Measurements from ENCODE around the gene SDHAF1.
"Not testable (repeated sequence)": the region's sequence is repeated elsewhere in the genome, so short reads cannot be mapped to it uniquely, and the experiment has no call there.

The SDHAF1 gene

DNA sequence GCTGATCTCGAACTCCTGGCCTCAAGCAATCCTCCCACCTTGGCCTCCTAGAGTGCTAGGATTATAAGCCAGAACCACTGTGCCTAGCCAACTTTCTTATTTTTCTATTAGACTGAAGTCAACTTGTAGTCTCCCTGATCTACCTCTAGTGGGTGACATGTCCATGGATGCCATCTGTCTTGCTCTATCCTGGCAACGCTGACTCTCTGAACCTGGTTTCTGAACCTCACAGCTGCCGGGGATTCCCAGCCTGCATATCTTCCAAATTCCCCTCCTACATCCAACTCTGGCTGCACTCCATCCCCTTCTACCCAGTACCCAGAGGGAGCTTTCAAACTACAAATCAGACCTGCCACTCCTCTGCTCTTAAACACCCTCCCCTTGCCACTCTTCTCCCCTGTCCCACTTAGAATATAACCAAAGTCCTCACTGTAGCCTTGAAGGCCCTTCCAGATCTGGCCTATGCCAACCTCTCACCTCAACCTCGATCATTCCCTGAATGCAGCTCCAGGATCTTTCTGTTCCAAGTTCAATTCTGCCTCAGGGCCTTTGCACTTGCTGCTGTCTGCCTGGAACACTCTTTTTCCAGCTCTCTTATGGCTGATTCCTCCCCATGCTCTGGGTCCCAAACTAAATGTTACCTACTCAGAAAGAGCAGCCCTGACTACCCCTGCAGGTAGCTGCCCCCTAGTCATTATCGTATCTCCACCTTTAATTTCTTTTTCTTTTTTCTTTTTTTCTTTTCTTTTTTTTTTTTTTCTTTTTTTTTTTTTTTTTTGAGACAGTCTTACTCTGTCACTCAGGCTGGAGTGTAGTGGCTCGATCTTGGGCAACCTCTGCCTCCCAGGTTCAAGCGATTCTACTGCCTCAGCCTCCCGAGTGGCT, 35.5 kb downstream of the SDHAF1 start:
- no peak for DNase-seq (ENCODE audit: low spot score)
- H3K27ac ChIP-seq: no peak overlapping the region
- H3K4me3 ChIP-seq: no peak overlapping the region
- TF ChIP-seq, protein P1, sequence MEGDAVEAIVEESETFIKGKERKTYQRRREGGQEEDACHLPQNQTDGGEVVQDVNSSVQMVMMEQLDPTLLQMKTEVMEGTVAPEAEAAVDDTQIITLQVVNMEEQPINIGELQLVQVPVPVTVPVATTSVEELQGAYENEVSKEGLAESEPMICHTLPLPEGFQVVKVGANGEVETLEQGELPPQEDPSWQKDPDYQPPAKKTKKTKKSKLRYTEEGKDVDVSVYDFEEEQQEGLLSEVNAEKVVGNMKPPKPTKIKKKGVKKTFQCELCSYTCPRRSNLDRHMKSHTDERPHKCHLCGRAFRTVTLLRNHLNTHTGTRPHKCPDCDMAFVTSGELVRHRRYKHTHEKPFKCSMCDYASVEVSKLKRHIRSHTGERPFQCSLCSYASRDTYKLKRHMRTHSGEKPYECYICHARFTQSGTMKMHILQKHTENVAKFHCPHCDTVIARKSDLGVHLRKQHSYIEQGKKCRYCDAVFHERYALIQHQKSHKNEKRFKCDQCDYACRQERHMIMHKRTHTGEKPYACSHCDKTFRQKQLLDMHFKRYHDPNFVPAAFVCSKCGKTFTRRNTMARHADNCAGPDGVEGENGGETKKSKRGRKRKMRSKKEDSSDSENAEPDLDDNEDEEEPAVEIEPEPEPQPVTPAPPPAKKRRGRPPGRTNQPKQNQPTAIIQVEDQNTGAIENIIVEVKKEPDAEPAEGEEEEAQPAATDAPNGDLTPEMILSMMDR (IDR thresholded peaks at IDR 0.05): no peak

DNA sequence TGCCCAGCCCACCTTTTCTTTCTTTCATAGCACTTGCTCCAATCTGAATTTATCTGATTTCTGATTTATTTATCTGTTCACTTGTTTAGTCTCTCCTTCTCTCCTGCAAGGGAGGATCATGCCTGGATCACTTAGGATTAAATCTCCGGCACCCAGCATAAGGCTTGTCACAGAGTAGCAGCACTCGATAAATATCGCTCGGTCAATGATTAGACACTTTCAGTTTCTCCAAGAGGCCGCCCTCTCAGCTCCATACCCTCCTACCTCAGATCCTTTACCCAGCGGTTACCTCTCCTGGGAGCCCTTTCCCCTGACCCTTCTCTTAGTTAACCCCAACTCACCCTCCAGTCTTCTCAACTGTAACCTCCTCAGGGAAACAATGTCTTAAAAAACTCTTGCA, 36.3 kb downstream of the SDHAF1 start:
- no peak overlapping the region for H3K27ac ChIP-seq
- no peak for DNase-seq (ENCODE audit: low spot score)
- no peak overlapping the region for H3K4me3 ChIP-seq
- TF ChIP-seq, protein P1 (IDR thresholded peaks at IDR 0.05): no peak

- Histone ChIP-seq H3K27ac (peak within 1 kb of the TSS; percentile 68 to 87), H3K4me3 (peak within 1 kb of the TSS; percentile 90)
- DNase-seq (ENCODE audit: low spot score): no peak
Measured at GRCh38 chr19:36032251-36033104, 37.5 kb downstream of the SDHAF1 start, which contains the start of gene CLIP3. Gene CLIP3, minus strand, starts transcription at chr19:36032873. Its CDS starts 516 bp downstream, at chr19:36032357.

GRCh38 chr19:36040495-36040894, 45.5 kb downstream of the SDHAF1 start:
- no peak overlapping the region for H3K4me3 ChIP-seq
- TF ChIP-seq, protein P1 (IDR thresholded peaks at IDR 0.05): no peak
- no peak for DNase-seq (ENCODE audit: low spot score)
- no peak overlapping the region for H3K27ac ChIP-seq

More at GRCh38 chr19:36032251-36033104, 37.5 kb downstream of the SDHAF1 start, which contains the start of gene CLIP3:
- TF ChIP-seq, protein P1 (IDR thresholded peaks at IDR 0.05): no peak

DNA sequence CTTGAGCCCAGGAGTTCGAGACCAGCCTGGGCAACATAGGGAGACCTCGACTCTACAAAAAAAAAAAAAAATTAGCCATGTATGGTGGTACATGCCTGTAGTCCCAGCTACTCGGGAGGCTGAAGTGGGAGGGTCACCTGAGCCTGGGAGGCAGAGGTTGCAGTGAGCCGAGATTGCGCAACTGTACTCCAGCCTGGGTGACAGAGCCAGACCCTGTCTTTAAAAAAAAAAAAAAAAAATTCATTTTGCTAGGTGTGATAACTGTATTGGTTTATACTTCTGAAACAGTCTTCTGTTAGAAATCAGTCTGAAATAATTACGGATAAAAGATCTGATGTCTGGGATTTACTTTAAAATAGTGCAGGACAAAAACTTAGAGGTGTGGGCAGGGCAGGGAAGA, 46.1 kb downstream of the SDHAF1 start:
- peak overlapping the region in 1 of 2 donors; percentile 68 for H3K27ac ChIP-seq
- not testable (repeated sequence) for H3K4me3 ChIP-seq; DNase-seq (ENCODE audit: low spot score)

DNA sequence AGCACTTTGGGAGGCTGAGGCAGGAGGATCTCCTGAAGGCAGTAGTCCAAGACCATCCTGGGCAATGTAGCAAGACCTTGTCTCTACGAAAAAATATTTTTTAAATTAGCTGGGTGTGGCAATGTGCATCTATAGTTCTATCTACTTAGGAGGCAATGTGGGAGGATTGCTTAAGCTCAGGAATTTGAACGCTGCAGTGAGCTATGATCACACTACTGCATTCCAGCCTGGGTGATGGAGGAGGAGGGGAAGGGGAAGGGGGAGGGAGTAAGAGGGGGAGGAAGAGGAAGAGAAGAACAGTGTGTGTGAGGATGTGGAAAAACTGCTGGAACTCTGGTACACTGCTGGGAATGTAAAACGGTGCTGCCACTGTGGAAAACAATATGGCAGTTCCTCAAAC, 46.8 kb downstream of the SDHAF1 start:
- Histone ChIP-seq H3K4me3 (no peak overlapping the region), H3K27ac (peak overlapping the region in 1 of 2 donors; percentile 68)
- DNase-seq (ENCODE audit: low spot score): no peak
- TF ChIP-seq, protein P1 (IDR thresholded peaks at IDR 0.05): no peak

- Histone ChIP-seq H3K27ac (no peak overlapping the region), H3K4me3 (no peak overlapping the region)
- DNase-seq (ENCODE audit: low spot score): no peak
- TF ChIP-seq, protein P1 (IDR thresholded peaks at IDR 0.05): no peak
Measured at GRCh38 chr19:36043952-36044351, 49.0 kb downstream of the SDHAF1 start.

Measured in coronary artery (tissue), 2 donors.